Measurements from ENCODE around the gene DLG2.
"Not testable (repeated sequence)": the region's sequence is repeated elsewhere in the genome, so short reads cannot be mapped to it uniquely, and the experiment has no call there.

DLG2 gene

GRCh38 chr11:85132851-85133585 is 494.1 kb downstream of the DLG2 start:
- no peak overlapping the region for H3K4me3 ChIP-seq (ENCODE audit: low read depth, low read length)
- TF ChIP-seq CTCF (IDR thresholded peaks at IDR 0.05; ENCODE audit: borderline replicate concordance, insufficient read depth, low read depth, low read length): no peak

- no peak for TF ChIP-seq CTCF (IDR thresholded peaks at IDR 0.05; ENCODE audit: borderline replicate concordance, insufficient read depth, low read depth, low read length)
- H3K4me3 ChIP-seq (ENCODE audit: low read depth, low read length): no peak overlapping the region
Measured at GRCh38 chr11:85127349-85127748, 499.8 kb downstream of the DLG2 start.

GRCh38 chr11:85123752-85124231 is 503.4 kb downstream of the DLG2 start:
- no peak overlapping the region for H3K4me3 ChIP-seq (ENCODE audit: low read depth, low read length)
- TF ChIP-seq CTCF (IDR thresholded peaks at IDR 0.05; ENCODE audit: borderline replicate concordance, insufficient read depth, low read depth, low read length): no peak

- no peak overlapping the region for H3K4me3 ChIP-seq (ENCODE audit: low read depth, low read length)
- TF ChIP-seq CTCF (IDR thresholded peaks at IDR 0.05; ENCODE audit: borderline replicate concordance, insufficient read depth, low read depth, low read length): no peak
Measured at GRCh38 chr11:85118151-85118550, 509.0 kb downstream of the DLG2 start.

GRCh38 chr11:85115798-85116197 is 511.3 kb downstream of the DLG2 start:
- no peak overlapping the region for H3K4me3 ChIP-seq (ENCODE audit: low read depth, low read length)
- no peak for TF ChIP-seq CTCF (IDR thresholded peaks at IDR 0.05; ENCODE audit: borderline replicate concordance, insufficient read depth, low read depth, low read length)

- TF ChIP-seq CTCF (IDR thresholded peaks at IDR 0.05; ENCODE audit: borderline replicate concordance, insufficient read depth, low read depth, low read length): no peak
- no peak overlapping the region for H3K4me3 ChIP-seq (ENCODE audit: low read depth, low read length)
Measured at GRCh38 chr11:85114786-85115185, 512.4 kb downstream of the DLG2 start.

GRCh38 chr11:85110246-85110645 is 516.9 kb downstream of the DLG2 start:
- not testable (repeated sequence) for H3K4me3 ChIP-seq (ENCODE audit: low read depth, low read length)

Measured in GM12875 (cell line).